ENCODE results near the gene PCSK4.

- TF ChIP-seq CTCF (IDR thresholded peaks at IDR 0.05; ENCODE audit: insufficient read depth, low read length, poor library complexity, severe bottlenecking) (no peak), EZH2phosphoT487 (conservative IDR thresholded peaks at IDR 0.05; ENCODE audit: low read length) (no peak)
Measured at GRCh38 chr19:1450735-1451731, 39.1 kb downstream of the PCSK4 start.

All from SU-DHL-6 (cell line).